Measurements from ENCODE around the gene PLEKHF1. TPM values are rescaled to one million over a fixed set of nuclear protein-coding genes. Genes with fewer than 3 reads are reported as not detected.
"Not testable (repeated sequence)": the region's sequence is repeated elsewhere in the genome, so short reads cannot be mapped to it uniquely, and the experiment has no call there.

The PLEKHF1 gene
- total and polyA plus RNA-seq, 12 donors, result 7.0 to 47.9 (median 20.0) TPM

DNA sequence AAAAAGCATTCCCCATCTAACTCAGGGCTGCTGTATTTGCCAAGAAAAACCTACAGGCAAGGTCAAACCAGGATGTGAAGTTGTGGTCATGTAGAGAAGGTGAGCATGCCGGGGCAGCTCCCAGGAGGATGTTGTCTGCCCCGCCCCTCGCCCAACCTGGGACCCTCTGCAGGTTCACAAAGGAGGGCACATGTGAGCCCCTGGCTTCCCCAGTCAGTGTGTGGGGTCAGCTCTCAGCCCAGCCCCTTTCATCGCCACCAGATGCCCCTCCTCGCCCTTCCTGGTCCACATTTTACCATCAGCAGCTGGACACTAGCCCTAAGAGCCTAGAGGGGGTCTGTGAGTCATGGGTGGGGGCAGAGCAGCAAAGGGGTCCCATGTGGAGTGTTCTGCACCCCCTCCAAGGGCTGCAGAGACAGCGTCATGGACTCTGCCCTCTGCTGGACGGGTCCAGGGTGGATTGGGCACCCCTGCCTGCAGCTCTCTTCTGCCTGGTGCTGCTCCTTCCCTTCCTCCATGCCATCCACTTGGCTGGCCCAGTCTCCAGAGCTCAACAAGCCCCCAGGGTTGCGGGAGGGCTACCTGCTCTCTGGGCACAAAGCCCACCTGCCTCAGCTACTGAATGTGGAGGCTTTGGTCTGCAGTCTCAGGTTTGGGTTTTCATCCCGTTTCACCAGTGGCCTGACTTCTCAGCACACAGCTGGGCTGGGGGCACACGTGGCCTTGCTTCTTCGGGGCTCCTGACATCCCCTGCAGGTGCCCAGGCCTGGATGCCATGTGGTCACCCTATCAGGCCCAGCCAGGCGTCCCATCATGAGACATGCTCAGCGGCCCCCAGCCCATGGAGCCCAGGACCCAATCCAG is 3.7 kb downstream of the PLEKHF1 start:
- intact Hi-C loops (cut with DNase I), result loop anchor here in 6 of 10 donors (5.0 to 10.0 kb wide), 4 partner anchors 38 to 62 kb away; partner anchors contain the start of genes C19orf12 (in 4 of the 6) and POP4 (in 1 of the 6)
- no peaks in the 10 kb centered on the region for H3K27me3 ChIP-seq

GRCh38 chr19:29670255-29670654 is 5.0 kb downstream of the PLEKHF1 start:
- no peak for DNase-seq
- TF ChIP-seq, protein P1, sequence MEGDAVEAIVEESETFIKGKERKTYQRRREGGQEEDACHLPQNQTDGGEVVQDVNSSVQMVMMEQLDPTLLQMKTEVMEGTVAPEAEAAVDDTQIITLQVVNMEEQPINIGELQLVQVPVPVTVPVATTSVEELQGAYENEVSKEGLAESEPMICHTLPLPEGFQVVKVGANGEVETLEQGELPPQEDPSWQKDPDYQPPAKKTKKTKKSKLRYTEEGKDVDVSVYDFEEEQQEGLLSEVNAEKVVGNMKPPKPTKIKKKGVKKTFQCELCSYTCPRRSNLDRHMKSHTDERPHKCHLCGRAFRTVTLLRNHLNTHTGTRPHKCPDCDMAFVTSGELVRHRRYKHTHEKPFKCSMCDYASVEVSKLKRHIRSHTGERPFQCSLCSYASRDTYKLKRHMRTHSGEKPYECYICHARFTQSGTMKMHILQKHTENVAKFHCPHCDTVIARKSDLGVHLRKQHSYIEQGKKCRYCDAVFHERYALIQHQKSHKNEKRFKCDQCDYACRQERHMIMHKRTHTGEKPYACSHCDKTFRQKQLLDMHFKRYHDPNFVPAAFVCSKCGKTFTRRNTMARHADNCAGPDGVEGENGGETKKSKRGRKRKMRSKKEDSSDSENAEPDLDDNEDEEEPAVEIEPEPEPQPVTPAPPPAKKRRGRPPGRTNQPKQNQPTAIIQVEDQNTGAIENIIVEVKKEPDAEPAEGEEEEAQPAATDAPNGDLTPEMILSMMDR (IDR thresholded peaks at IDR 0.05), result no peak
- no peak overlapping the region for H3K4me3 ChIP-seq
- WGBS, 2 donors, result 89 to 90% methylated on average over 5 of the region's 5 CpGs
- H3K9me3 ChIP-seq, result no peaks in the 10 kb centered on the region
- no peaks in the 10 kb centered on the region for H3K27me3 ChIP-seq
- peak overlapping the region in 9 of 10 donors; percentile 25 to 88 (median 67) for H3K27ac ChIP-seq
- H3K4me1 ChIP-seq, result peaks cover 24 to 83% (median 61%) of the 10 kb centered on the region in 9 donors
- intact Hi-C loops (cut with DNase I), result no loop called here
- peaks cover 0 to 25% (median 15%) of the 10 kb centered on the region in 9 donors for H3K36me3 ChIP-seq
- ATAC-seq, result no peak

More for the DNA sequence above, 3.7 kb downstream of the PLEKHF1 start:
- Histone ChIP-seq H3K4me3 (no peak overlapping the region), H3K27ac (peak overlapping the region; percentile 18 to 97 (median 90)), H3K4me1 (peaks cover 24 to 86% (median 66%) of the 10 kb centered on the region in 9 donors), H3K9me3 (no peaks in the 10 kb centered on the region), H3K36me3 (peaks cover 0 to 12% (median 2%) of the 10 kb centered on the region in 9 donors)
- TF ChIP-seq, protein P1 (IDR thresholded peaks at IDR 0.05), result peak in 7 of 9 donors; percentile 4 to 32 (median 18)
- ATAC-seq, result no peak
- WGBS, 2 donors, result 90 to 91% methylated on average over 13 of the region's 13 CpGs
- DNase-seq, result no peak

GRCh38 chr19:29671026-29671392 is 5.7 kb downstream of the PLEKHF1 start:
- Histone ChIP-seq H3K27ac (peak overlapping the region; percentile 56 to 88 (median 67)), H3K4me1 (peaks cover 24 to 90% (median 69%) of the 10 kb centered on the region in 9 donors), H3K36me3 (peaks cover 0 to 32% (median 22%) of the 10 kb centered on the region in 9 donors), H3K4me3 (peak overlapping the region in 1 of 10 donors; percentile 3)
- ATAC-seq; H3K9me3 ChIP-seq; DNase-seq; intact Hi-C loops (cut with DNase I); H3K27me3 ChIP-seq: not testable (repeated sequence)
- 66 to 68% methylated on average over 6 of the region's 6 CpGs for WGBS, 2 donors

GRCh38 chr19:29671393-29672160 is 6.3 kb downstream of the PLEKHF1 start:
- H3K27ac ChIP-seq, result peak overlapping the region; percentile 56 to 88 (median 67)
- no peaks in the 10 kb centered on the region for H3K27me3 ChIP-seq
- peaks cover 24 to 96% (median 71%) of the 10 kb centered on the region in 9 donors for H3K4me1 ChIP-seq
- WGBS, 2 donors, result 50 to 56% methylated on average over 12 of the region's 12 CpGs
- DNase-seq, result peak; percentile 46 to 55
- TF ChIP-seq, protein P1 (IDR thresholded peaks at IDR 0.05), result peak in 6 of 9 donors; percentile 11 to 35 (median 22)
- H3K36me3 ChIP-seq, result peaks cover 0 to 38% (median 24%) of the 10 kb centered on the region in 9 donors
- ATAC-seq, result peak; percentile 16 to 82 (median 72)
- peak overlapping the region in 1 of 10 donors; percentile 3 for H3K4me3 ChIP-seq
- intact Hi-C loops (cut with DNase I), result no loop called here
- no peaks in the 10 kb centered on the region for H3K9me3 ChIP-seq
